HepG2 (cell line): ENCODE results near the gene ANKFY1.
"Not testable (repeated sequence)": the region's sequence is repeated elsewhere in the genome, so short reads cannot be mapped to it uniquely, and the experiment has no call there.

Source experiments
- CTCF ChIP-seq: sonication (generic); formaldehyde crosslinking; IDR thresholded peaks from 2 replicates; pipeline ENCODE4 v1.5.0; 2020; ENCODE audit warnings: mild to moderate bottlenecking, missing genetic modification reagents, moderate library complexity
- PHF5A ChIP-seq: IDR thresholded peaks from one replicate; pipeline ENCODE4 v1.6.1; 2018; ENCODE audit warnings: low read depth, missing genetic modification reagents; ENCODE audit not compliant: unreplicated experiment

- not testable (repeated sequence) for TF ChIP-seq PHF5A, CTCF (CRISPR knock-in tag)
Observed at GRCh38 chr17:4255271-4255670, 8.5 kb downstream of the ANKFY1 start.
